Measurements from ENCODE around the gene CASP5.

DNA sequence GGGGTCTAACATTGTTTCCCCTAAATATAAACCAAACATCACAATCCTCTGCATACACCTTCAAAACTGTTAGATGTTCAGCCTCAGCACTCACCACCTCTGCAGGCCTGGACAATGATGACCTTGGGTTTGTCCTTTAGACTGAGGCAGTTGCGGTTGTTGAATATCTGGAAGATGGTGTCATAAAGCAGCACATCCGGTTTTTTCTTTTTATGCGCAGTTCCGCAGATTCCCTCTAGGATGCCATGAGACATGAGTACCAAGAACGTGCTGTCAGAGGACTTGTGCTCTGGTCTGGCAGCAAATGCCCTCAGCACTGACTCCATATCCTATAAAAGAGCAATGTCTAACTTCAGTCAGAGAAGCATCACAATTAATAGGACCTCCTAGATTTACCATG, 22.8 kb downstream of the CASP5 start:
- TF ChIP-seq CTCF (conservative IDR thresholded peaks at IDR 0.05 in 1 of 2, IDR thresholded peaks at IDR 0.05 in 1 of 2; ENCODE audit: extremely low read depth in 1 of 2, insufficient read depth in 1 of 2, low read depth in 1 of 2, low read length in 2 of 2) (peak in 1 of 2 donors; percentile 8), EZH2 (IDR thresholded peaks at IDR 0.05; ENCODE audit: borderline replicate concordance, low read length) (no peak)

Data from mammary epithelial cell (primary cell).